EH (cell line): ENCODE results near the gene KCTD7.
"Not testable (repeated sequence)": the region's sequence is repeated elsewhere in the genome, so short reads cannot be mapped to it uniquely, and the experiment has no call there.

Experiments
- DNase-seq: peaks from one replicate; pipeline ENCODE4 v3.0.0-alpha.2; 2015; ENCODE audit warnings: low read depth

KCTD7 gene

DNA sequence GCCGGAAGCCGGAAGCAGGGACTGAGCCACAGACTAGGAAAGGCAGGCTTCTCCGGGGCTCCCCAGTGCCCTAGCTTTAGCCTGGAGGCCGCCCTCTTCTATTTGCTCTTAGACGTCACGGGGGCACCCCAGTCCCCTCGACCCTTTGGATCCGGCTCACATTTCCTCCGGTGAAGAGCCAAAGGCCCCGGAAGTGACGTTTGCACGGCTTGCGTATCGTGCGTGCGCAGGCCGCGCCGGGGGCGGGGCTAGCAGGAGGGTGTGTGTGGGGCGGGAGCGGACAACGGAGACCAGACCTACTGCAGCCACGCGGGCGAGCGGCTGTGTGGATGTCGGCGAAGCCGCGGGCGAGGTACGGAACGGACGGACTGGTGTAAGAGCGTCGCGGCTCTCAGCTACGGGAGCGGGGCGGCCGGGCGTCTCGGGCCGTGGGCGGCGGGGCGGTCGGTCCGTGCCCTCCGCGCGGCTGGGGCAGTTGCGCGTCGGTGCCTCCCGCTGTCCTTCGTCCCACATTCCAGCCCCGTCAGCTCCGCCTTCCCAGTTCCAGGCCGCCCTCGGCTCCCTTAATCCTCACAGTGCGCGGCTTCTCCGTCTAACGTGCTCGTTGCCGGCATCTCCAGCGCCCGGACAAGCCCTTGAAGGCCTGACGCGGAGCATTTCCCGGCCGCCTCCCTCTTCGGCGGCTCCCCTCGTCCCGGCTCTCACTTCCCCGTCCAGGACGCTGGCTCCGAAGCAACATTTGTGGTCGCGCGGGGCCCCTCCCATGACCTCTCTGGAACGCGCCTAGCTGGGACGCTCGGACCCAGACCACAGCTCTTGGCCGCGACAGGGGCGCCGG is 25.8 kb downstream of the KCTD7 start:
- peak; percentile 98 for DNase-seq

DNA sequence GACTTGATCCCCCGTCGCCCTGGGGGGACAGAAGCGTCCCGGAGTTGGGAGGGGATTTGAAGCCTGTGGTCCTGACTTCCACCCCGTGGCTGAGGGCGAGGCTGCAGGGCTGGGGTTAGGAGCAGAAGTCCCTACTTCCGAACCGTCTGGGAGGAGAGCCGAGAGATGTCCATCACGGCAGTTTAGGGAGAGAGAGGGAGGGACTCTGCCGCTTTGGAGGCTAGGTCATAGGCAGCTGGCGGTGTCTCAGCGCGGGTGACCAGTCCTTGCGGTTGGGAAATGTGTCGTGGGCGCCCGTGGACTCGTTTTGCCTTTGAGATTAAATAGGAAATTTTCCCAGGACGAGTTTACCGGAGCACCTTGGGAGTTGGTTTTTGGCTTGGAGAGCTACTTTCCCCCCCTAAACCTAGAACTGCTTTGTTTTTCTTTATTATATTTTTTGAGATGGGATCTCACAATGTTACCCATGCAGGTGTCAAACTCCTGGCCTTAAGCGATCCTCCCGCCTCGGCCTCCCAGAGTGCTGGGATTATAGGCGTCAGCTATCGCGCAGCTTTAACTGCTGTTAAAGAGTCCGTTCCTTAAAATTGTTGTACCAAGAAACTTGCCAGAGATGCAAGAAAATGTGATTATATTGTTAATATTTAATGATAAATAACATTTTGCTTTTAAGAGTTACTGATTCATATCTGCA is 26.6 kb downstream of the KCTD7 start:
- DNase-seq, result peak; percentile 72

DNA sequence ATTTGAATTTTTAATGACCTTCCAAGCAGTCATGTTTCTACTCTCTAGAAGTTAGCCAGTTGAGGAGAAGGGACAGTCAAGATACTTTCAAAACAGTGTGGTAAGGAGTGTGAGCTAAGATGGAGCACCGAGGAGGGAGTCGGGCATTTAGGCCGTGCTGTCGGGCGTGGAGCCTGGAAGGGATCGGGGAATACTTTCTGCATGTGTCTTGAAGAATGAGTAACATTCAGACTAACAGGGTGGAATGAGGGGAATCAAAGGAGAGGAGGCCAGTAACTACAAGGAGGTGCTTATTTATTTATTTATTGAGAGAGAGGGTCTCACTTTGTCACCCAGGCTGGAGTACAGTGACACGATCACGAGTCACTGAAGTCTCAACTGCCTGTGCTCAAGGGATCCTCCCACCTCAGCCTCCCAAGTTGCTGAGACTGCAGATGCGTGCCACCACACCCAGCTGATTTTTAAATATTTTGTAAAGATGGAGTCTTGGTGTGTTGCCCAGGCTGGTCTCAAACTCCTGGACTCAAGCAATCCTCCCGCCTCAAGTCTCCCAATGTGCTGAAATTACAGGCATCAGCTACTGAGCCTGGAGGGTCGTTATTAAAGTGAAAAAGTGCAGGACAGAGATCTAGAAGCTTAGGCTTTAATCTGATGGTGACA is 27.3 kb downstream of the KCTD7 start:
- peak; percentile 80 for DNase-seq

DNA sequence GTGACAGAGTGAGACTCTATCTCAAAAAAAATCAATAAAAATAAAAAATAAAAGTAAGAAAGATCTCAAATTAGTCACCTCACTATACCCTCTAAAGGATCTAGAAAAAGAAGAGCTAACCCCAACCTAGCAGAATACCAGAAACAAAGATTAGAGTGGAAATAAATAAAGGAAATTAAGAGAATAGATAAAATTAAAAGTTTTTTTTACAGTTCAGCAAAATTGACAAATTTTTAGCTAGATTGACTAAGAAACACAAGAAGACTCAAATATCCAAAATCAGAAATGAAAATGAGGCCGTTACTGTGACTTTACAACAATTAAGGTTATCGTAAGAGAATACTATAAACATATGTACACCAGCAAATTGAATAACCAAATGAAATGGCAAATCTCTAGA is 29.1 kb downstream of the KCTD7 start:
- DNase-seq, result no peak

DNA sequence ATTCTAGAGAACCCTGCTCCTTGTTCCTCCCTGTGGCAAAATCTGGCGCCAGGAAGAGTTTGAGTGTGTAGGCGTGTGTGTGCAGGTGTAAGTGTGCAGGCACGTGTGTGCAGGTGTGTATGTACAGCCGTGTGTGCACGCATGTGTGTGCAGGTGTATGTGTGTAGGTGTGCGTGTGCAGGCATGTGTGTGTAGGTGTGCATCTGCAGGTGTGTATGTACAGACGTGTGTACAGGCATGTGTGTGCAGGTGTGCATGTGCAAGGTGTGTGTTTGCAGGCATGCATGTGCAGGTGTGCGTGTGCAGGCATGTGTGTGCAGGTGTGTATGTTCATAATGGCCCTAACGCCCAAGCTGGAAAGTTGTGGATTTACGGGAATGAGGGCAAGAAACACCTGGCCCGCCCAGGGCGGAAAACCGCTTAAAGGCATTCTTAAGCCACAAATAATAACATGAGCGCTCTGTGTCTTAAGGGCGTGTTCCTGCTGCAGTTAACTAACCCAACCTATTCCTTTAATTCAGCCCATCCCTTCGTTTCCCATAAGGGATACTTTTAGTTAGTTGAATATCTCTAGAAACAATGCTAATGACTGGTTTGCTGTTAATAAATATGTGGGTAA is 34.1 kb downstream of the KCTD7 start:
- DNase-seq, result no peak

DNA sequence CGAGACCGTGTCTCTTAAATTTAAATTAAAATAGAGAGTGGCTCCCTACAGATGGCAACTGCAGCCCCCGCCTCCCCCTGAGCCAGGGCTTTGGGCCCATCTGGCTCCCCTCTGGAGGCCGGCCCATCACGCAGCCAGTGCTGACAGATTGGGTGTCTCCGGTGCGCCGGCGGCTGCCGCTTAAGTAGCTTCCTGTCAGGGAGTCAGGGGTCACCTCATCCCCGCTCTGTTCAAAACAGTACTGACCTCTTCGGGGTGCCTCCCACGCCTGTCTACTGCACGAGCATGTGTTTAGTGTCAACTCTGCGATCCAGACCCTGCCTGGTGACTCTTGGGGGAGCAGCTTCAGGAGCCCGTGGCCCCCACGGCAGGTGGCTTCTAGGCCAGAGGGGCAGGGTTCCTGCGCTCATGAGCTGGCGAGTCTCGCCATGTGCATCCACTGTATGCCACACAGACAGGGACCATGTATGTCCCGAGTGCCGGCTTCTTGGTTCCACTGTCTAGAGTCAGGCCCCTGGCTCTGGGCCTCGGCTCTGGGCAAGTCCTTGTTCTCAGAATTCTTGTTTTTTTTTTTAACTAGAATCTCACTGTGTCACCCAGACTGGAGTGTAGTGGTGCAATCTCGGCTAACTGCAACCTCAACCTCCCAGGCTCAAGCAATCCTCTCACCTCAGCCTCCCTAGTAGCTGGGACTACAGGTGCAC is 36.1 kb downstream of the KCTD7 start:
- no peak for DNase-seq

DNA sequence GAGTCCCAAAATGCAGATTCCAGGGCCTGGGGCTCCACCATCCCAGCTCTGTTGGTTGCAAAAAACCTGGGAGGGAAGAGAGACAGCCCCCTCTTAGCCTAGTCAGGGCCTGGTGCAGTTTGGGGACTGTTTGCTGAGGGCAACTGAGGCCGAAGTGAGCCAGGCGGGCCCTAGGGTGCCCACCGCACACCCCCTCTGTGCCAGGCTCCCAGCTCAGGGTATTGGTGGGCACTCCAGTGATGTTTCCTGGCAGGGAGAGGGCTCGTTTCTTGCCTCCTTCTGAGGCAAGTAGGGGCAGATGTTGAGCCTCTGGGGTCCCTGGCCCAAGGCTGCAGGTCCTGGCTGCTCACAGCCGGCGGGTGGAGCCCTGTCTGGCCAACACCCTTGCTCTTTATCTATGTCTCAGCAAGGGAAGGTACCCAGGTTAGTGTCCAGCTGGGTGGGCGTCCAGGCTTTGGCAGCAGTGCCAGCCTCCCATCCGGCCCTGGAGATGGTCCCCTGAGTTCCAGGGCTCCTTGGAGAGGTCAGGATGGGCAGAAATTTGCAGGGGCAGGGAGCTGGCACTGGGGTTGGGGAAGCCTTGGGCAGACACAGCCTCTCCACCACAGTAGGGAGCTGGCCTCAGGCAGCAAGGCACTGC is 37.8 kb downstream of the KCTD7 start:
- no peak for DNase-seq

DNA sequence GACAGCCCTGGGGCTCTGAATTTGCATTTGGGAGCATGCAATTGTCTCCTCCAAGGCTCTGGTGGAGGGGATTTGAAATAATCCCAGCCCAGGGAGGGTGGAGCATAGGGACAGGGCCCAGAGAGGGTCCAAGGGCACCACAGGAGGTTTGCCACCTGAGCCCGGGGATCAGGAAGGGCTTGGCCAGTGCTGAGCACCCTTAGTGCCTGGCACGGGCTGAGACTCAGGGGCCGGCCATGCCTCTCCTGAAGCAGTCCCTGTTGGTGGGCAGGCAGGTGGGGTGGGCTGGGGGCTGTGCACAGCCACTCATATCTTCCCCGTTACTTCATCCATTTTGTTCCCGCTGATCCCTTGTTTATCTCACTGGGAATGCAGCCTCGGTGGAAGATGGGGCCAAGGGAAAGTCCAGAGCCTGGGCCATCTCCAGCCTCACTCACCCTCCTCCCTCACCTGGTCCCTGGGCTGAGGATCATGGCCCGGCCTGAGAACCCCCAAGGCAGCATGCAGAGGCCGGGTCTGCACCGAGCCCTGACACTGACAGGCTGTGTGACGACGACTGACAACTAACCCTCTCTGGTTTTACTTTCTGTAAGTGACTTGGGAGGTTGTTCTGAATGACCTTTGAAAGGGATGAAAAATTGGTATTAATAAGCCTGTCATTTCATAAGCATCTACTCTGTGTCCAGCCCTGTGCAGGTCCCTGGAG is 38.5 kb downstream of the KCTD7 start:
- DNase-seq, result no peak

DNA sequence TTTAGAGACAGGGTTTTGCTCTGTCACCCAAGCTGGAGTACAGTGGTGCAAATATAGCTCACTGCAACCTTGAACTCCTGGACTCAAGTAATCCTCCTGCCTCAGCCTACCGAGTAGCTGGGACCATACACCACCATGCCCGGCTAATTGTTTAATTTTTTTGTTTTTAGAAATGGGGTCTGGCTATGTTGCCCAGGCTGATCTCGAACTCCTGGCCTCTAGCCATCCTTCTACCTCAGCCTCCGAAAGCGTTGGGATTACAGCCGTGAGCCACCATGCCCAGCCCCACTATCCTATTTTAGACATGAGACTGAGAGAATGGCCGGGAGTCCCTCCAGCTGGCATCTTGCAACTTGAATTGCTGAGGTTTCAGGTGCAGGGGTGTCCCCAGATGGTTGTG is 39.4 kb downstream of the KCTD7 start:
- no peak for DNase-seq

DNA sequence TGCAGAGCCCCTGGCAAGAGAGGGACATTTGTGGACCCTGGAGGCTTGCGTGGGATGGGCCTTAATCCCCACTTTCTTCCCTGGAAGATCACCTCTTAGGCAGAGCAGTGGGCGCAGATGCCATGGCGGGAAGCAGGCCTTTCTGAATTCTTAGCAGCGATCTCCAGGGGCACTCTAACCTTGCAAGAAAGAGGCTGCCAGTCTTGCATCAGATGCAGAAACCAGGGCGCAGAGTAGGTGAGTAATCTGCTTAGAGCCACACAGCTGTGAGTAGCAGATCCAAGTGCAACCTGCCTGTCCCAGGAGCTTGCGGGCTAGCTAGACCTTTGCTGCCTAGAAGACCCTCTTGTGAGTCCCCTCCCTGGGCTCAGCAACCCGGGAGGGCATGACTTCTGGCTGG is 40.0 kb downstream of the KCTD7 start:
- no peak for DNase-seq

DNA sequence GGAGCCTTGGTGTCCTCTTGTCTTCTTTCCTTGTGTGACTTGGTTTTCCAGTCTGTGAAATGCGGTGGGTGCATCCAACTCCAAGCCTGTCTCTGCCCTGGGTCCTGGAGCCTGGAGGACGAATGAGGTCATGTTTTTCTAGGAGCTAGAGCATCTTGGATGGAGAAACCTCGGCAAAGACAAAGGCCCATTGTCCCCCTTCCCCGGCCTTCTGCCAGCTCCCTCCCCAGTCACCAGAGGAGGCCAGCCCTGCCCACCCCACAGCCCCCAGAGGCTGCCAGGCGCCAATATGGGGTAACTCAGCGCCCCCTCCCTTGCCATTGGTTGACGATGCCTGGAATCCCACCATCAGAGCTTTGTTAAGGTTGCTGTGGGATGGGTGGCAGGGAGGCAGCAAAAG is 40.4 kb downstream of the KCTD7 start:
- no peak for DNase-seq

DNA sequence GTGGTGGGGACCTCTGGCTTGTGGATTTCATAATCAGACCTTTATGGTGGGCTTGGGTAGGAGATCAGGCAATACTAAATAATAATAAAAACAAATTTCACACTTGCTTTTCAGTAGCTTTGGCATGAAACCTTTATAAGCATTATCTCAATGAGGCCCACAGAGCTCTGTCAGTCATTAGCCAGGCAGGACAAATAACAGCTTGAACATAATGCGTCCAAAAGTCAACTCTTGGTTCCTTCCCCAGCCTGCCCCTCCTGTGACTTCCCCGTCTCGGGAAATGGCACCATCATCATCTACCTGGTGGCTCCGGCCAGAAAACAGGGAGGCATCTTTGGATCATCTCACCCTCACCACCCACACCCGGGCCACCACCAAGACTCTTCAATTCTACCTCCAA is 40.8 kb downstream of the KCTD7 start:
- no peak for DNase-seq

DNA sequence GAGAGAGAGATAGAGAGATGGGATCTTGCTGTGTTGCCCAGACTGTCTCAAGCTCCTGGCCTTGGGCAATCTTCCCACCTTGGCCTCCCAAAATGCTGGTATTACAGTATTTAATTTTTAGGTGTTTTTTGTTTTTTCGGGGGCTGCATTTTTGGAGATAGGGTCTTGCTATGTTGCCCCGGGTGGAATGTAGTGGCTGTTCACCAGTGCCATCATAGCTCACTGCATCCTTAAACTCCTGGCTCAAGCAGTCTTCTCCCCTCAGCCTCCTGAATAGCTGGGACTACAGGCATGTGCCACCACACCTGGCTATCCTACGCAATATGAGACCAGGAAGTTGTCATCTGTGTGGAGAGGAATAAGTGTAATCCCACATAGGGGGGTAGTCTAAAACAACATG is 42.4 kb downstream of the KCTD7 start:
- no peak for DNase-seq

DNA sequence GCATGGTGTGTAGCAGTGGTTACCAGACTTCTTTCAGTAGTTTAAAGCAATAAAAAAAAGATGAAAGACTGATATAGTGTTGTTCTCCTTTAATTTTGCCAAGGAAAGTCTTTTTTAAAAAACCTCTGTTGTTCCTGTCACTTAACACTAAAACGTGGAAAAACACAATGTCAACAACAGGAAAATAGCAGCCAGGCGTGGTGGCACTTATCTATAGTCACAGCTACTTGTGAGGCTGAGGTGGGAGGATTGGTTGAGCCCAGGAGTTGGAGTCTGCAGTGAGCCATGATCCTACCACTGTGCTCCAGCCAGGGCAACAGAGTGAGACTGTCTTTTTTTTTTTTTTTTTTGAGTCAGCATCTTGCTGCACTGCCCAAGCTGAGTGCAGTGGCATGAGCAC is 42.8 kb downstream of the KCTD7 start:
- DNase-seq, result not testable (repeated sequence)

DNA sequence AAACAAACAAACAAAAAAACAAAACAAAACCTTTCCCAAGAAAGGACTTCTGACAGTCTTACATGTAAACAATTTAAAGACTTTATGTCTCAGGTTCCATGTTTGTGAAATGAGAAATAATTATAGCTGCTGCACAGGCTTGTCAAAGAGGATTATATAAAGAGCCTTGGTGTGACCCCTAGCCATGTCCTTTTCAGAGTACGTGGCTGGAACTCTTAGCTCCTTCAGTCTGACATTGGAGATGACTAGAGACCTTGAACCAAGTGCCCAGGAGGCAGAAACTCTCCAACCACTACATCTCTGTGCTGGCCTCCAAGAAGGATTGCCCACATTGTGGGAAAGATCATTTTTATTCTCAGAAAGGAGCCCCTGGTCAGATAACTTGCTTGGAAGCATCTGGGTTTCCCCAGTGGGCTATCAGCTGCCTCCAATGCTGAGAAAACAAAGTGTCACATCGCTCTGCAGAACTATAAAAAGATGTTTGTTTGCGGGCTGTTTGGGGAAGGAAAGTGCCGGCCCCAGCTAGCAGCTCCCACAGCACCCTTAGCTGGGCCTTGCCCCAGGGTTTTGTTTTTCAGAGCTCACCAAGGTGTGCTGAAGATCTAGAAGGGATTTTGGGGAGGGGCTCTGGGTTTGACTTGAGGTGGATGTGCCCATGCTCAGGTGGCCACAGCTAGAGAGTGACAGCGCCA is 43.9 kb downstream of the KCTD7 start:
- not testable (repeated sequence) for DNase-seq

DNA sequence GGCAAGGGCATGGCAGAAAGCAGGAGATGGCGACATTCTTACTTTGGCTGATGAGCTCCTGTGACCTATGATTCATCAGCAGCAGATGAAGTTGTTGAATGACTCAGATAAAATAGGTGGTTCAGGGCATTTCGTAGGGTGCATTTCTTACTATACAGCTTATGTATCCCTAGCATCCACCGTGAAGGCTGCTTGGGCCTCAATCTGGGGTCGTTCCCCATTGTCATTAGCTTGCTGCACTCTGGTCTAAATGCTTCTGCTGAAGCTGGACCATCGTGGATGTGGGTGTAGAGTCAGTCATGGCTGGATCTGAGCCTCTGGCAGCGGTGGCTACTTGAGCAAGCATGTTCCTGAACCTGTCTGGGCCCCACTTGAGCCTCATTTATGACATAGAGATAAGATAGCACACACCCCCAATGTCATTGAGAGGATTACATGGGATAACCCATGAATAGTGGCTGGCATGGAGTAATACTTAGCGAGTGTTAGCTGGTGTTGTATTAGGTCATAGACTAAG is 44.5 kb downstream of the KCTD7 start:
- peak; percentile 42 for DNase-seq

DNA sequence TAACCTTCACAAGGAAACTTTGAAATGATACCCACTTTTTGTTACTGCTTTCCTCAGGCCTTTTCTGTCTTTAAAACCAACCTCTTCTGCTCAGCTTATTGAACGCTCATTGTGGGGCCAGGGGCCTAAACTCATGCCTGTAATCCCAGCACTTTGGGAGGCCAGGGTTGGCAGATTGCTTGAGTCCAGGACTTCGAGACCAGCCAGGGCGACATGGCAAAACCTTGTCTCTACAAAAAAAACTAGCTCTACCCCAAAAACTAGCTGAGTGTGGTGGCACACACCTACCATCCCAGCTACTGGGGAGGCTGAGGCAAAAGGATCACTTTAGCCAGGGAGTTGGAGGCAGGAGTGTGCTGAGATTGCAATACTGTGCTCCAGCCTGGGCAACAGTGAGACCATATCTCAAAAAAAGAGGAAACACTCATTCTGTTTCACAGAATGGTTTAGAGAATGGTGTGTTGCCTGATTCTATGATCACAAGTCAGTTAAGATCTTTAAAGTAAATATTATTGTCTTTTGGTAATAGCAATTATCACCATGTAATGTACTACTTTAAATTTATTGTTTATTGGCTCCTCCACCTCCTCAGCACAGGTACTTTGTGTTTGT is 51.1 kb downstream of the KCTD7 start:
- no peak for DNase-seq

DNA sequence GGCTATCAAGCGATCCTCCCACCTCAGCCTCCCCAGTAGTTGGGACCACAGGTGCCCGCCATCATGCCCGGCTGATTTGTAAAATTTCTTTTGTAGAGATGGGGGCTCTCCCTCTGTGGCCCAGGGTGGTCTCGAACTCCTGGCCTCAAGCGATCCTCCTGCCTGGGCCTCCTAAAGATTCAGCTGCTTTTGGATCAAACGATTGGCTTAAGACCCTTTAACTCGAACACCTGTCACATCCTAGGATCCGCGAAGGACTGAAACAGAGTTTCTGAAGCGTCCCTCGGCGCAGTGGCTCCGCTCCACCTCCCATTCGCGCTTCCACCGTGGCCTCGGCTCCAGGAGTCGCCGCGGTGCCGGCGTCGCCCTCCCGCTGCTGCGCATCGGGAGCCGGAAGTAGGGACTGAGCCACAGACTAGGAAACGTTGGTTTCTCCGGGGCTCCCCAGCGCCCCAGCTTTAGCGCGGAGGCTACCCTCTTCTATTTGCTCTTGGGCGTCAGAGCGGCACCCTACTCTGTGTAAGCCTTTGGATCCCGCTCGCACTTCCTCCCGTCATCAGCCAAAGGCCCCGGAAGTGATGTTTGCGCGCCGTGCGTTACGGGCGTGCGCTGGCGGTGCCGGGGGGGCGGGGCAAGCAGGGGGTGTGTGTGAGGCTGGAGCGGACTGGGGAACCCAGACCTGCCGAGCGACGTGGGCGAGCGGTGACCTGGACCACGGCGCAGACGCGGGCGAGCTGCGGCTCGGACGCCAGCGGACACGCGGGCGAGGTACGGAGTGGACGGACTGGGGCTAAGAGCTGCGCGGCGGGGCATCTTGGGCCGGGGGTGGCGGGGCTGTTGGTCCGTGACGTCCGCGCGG is 53.0 kb downstream of the KCTD7 start:
- DNase-seq, result peak; percentile 94
